Neural progenitor cell (in vitro differentiated cells): Measurements from ENCODE around the gene FOXG1.

Source experiments
- EZH2 ChIP-seq: fragments of 200-600 bp; sonication (generic); IDR thresholded peaks from 2 replicates; pipeline ENCODE4 v1.6.1; 2017; ENCODE audit warnings: antibody characterized with exemption, mild to moderate bottlenecking, moderate library complexity
- TF ChIP-seq, protein P1 (sequence below): fragments of 200-600 bp; sonication (generic); IDR thresholded peaks from 2 replicates; pipeline ENCODE4 v1.5.1; 2017; ENCODE audit warnings: antibody characterized with exemption, mild to moderate bottlenecking

GRCh38 chr14:28770630-28771029 is 4.0 kb downstream of the FOXG1 start:
- TF ChIP-seq, protein P1, sequence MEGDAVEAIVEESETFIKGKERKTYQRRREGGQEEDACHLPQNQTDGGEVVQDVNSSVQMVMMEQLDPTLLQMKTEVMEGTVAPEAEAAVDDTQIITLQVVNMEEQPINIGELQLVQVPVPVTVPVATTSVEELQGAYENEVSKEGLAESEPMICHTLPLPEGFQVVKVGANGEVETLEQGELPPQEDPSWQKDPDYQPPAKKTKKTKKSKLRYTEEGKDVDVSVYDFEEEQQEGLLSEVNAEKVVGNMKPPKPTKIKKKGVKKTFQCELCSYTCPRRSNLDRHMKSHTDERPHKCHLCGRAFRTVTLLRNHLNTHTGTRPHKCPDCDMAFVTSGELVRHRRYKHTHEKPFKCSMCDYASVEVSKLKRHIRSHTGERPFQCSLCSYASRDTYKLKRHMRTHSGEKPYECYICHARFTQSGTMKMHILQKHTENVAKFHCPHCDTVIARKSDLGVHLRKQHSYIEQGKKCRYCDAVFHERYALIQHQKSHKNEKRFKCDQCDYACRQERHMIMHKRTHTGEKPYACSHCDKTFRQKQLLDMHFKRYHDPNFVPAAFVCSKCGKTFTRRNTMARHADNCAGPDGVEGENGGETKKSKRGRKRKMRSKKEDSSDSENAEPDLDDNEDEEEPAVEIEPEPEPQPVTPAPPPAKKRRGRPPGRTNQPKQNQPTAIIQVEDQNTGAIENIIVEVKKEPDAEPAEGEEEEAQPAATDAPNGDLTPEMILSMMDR = no peak
- TF ChIP-seq EZH2 = no peak
